NT2/D1 (cell line): ENCODE data around the gene SLC27A1.

Experiments
- DNase-seq: peaks from one replicate; pipeline ENCODE4 v3.0.0-alpha.2; 2011; ENCODE audit warnings: low read depth, low spot score
- H3K27me3 ChIP-seq: 2 replicates; pipeline ENCODE4 v1.6.0; 2011; ENCODE audit warnings: mild to moderate bottlenecking; ENCODE audit not compliant: insufficient read length, insufficient read depth
- H3K36me3 ChIP-seq: 2 replicates; pipeline ENCODE4 v1.6.1; 2011; ENCODE audit warnings: mild to moderate bottlenecking, low read length, mixed read lengths; ENCODE audit not compliant: insufficient read depth, insufficient read length
- H3K4me1 ChIP-seq: 2 replicates; pipeline ENCODE4 v1.5.1; 2011; ENCODE audit not compliant: insufficient read depth, insufficient read length
- H3K4me3 ChIP-seq: 2 replicates; pipeline ENCODE4 v1.5.1; 2011; ENCODE audit warnings: low read depth; ENCODE audit not compliant: insufficient read length
- H3K9ac ChIP-seq: 2 replicates; pipeline ENCODE4 v1.6.0; 2011; ENCODE audit warnings: low read depth; ENCODE audit not compliant: insufficient read length
- H3K9me3 ChIP-seq: 2 replicates; pipeline ENCODE4 v1.5.1; 2011; ENCODE audit warnings: mild to moderate bottlenecking, low read length; ENCODE audit not compliant: insufficient read depth
- SUZ12 ChIP-seq: IDR thresholded peaks from 2 replicates; pipeline ENCODE4 v1.6.1; 2011; ENCODE audit not compliant: insufficient read length, insufficient read depth; ENCODE audit errors: extremely low read depth
- YY1 ChIP-seq: IDR thresholded peaks from 2 replicates; pipeline ENCODE4 v1.6.1; 2011; ENCODE audit not compliant: insufficient read length, insufficient read depth
- ZNF274 ChIP-seq: IDR thresholded peaks from 2 replicates; pipeline ENCODE4 v1.6.1; 2011; ENCODE audit warnings: mild to moderate bottlenecking, low read depth, low read length

Gene SLC27A1

DNA sequence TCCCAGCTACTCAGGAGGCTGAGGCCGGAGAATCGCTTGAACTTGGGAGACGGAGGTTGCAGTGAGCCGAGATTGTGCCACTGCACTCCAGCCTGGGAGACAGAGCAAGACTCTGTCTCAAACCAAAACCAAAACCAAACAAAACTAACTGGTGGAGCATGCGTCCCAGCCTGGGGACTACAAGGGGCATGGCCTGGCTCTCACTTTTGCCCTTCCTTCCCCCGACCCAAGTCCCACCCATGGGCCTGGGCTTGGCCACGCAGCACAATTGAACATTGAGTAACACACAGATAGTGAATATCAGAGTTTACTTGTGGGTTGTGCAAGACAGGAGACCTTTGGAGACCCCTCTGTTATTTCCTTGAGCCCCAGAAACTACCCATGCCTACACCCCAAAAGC is 35.1 kb upstream of the SLC27A1 start:
- Histone ChIP-seq H3K36me3 (no peaks in the 10 kb centered on the region), H3K27me3 (no peaks in the 10 kb centered on the region), H3K9ac (no peak overlapping the region), H3K9me3 (no peaks in the 10 kb centered on the region), H3K4me3 (no peak overlapping the region), H3K4me1 (no peaks in the 10 kb centered on the region)
- no peak for TF ChIP-seq SUZ12
- no peak for TF ChIP-seq YY1
- no peak for TF ChIP-seq ZNF274
- DNase-seq, result no peak

DNA sequence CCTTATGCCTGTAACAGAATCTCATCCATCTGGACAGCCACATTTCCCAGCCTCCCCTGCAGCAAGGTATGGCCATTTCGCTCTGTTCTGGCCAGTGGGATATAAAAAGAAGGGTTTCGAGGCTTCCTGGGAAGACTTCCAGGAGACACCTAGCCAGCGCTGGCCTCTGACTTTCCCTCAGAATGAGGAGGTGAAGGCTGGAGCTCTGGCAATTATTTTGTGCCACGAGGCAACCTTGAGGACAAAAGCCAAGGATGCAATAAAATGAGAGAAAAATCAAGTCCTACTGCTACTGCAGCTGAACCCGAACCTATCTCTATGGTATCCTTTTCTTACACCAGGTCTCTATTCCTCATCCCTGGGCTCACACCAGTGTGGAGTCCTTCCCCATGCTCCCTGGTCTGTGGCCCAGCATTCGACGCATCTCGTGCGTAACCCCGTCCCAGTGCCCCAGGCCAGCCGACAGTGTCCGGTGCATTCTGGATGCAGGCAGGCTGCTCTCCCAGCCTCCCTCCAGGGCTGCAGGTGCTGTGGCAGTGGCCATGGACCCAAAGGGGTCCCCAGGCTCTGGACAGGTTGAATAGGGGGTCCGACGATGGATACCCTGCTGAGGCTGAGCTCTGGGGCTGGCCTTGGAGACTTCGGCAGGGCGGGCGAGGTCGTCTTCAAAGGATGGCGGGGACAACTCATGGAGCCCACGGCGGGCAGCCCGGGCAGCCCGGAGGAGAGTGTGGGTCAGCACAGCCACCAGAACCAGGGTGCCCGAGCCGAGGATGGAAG is 34.0 kb upstream of the SLC27A1 start:
- H3K36me3 ChIP-seq, result no peaks in the 10 kb centered on the region
- no peaks in the 10 kb centered on the region for H3K4me1 ChIP-seq
- H3K9me3 ChIP-seq, result no peaks in the 10 kb centered on the region
- DNase-seq, result no peak
- TF ChIP-seq SUZ12 (no peak), ZNF274 (no peak), YY1 (no peak)
- H3K9ac ChIP-seq, result no peak overlapping the region
- no peak overlapping the region for H3K4me3 ChIP-seq
- no peaks in the 10 kb centered on the region for H3K27me3 ChIP-seq

GRCh38 chr19:17436874-17437267 is 33.5 kb upstream of the SLC27A1 start:
- Histone ChIP-seq H3K4me1 (no peaks in the 10 kb centered on the region), H3K9me3 (no peaks in the 10 kb centered on the region), H3K4me3 (no peak overlapping the region), H3K9ac (no peak overlapping the region), H3K36me3 (no peaks in the 10 kb centered on the region), H3K27me3 (no peaks in the 10 kb centered on the region)
- TF ChIP-seq YY1, result no peak
- no peak for TF ChIP-seq ZNF274
- TF ChIP-seq SUZ12, result no peak
- DNase-seq, result no peak

DNA sequence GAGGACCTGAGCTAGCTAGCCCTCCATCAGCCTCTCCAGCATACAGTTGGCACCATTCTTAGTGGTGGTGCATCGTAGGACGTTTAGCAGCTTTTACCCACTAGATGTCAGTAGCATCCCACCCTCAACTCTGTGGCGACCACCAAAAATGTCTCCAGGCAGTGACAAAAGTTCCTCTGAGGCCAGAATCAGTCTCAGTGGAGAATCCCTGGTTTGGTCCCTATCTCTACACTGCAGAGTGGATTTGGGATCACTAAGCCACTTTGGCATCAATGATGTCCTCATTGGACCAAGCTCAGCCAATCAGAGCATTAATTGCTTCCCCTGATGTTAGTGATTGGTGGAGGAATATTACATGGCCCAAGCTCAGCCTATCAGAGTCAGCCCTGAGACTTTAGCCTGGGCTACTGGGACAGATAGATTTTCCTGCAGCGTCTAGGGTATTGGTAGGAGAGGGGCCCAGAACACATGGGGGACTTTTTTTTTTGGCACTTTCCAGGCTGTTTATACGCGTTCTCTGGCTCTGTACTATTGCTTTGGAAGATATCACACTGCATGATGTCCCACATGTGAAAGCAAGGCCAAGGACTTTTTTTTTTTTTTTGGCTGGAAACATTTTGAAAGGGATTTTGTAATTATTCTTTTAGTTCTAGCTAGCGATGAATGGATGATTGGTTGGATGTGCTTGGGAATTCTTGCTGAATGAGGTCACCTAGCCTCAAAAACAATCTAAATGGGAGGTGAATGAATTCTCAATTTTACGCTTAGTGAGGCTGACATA is 28.9 kb upstream of the SLC27A1 start:
- Histone ChIP-seq H3K27me3 (peaks cover 7% of the 10 kb centered on the region), H3K9me3 (no peaks in the 10 kb centered on the region), H3K9ac (no peak overlapping the region), H3K4me1 (no peaks in the 10 kb centered on the region), H3K36me3 (no peaks in the 10 kb centered on the region), H3K4me3 (no peak overlapping the region)
- no peak for DNase-seq
- TF ChIP-seq YY1 (no peak), SUZ12 (no peak), ZNF274 (no peak)

- no peak overlapping the region for H3K4me3 ChIP-seq
- H3K4me1 ChIP-seq, result peaks cover 5% of the 10 kb centered on the region
- peaks cover 34% of the 10 kb centered on the region for H3K27me3 ChIP-seq
- H3K36me3 ChIP-seq, result no peaks in the 10 kb centered on the region
- no peak for TF ChIP-seq ZNF274
- no peak for TF ChIP-seq YY1
- TF ChIP-seq SUZ12, result no peak
- DNase-seq, result no peak
- H3K9me3 ChIP-seq, result no peaks in the 10 kb centered on the region
- no peak overlapping the region for H3K9ac ChIP-seq
Observed at GRCh38 chr19:17445526-17446165, 24.7 kb upstream of the SLC27A1 start.

- peak overlapping the region; percentile 76 for H3K9ac ChIP-seq
- peaks cover 5% of the 10 kb centered on the region for H3K4me1 ChIP-seq
- no peaks in the 10 kb centered on the region for H3K36me3 ChIP-seq
- H3K9me3 ChIP-seq, result no peaks in the 10 kb centered on the region
- no peak for DNase-seq
- TF ChIP-seq YY1 (no peak), SUZ12 (no peak), ZNF274 (no peak)
- H3K4me3 ChIP-seq, result peak overlapping the region; percentile 51
- H3K27me3 ChIP-seq, result peaks cover 34% of the 10 kb centered on the region
Observed at GRCh38 chr19:17447704-17448130, 22.6 kb upstream of the SLC27A1 start.
